K562 (cell line): Measurements from ENCODE around the gene MILR1. TPM values are rescaled to one million over a fixed set of nuclear protein-coding genes. Genes with fewer than 3 reads are reported as not detected.

Source experiments
- ATAC-seq: fragments of 200-7000 bp; cut with Tn5 transposase; 3 replicates; pipeline ENCODE4 v1.9.1; 2020; ENCODE audit warnings: moderate library complexity
- BruUV-seq: library from RNA; stranded (reverse); fragments of 400-500 nt; replicated peaks from 2 replicates; lab custom pipeline; 2021; lab: Mats Ljungman, UMichigan
- CTCF ChIA-PET: fragments of 300-600 bp; formaldehyde crosslinking; extraction: SDS; loops from one replicate; lab custom pipeline; 2021; ENCODE audit warnings: low intra/inter-chr PET ratio; lab: Yijun Ruan, JAX
- POLR2A ChIA-PET: fragments of 300-600, 350-650 bp; sonication (Branson Sonifier 250); formaldehyde crosslinking; extraction: SDS; loops from one replicate; lab custom pipeline; 2021; ENCODE audit warnings: antibody characterized with exemption, inconsistent platforms; lab: Yijun Ruan, JAX
- DNase-seq, 4 experiments: peaks; one replicate each; pipeline versions ENCODE4 v3.0.0 to v3.0.0-alpha.2; 2011 to 2018; ENCODE audit warnings: low spot score in 3 of 4, mixed read lengths in 3 of 4; ENCODE audit errors: extremely low read depth in 1 of 4
- FAIRE-seq: peaks from 2 replicates; lab custom pipeline; 2011; peaks lifted over from hg19 to GRCh38; lab: Jason Lieb, UNC
- H2AFZ ChIP-seq: 2 replicates; pipeline ENCODE4 v1.6.0; 2011; ENCODE audit warnings: low read depth, low read length, control low read depth, inconsistent platforms
- H3K27ac ChIP-seq: fragments of 200-600 bp; 3 replicates; pipeline ENCODE4 v1.8.0; 2011; ENCODE audit warnings: low read depth, mild to moderate bottlenecking, control low read depth, inconsistent platforms, low read length, moderate library complexity, mixed read lengths; ENCODE audit errors: extremely low read depth
- H3K27me3 ChIP-seq, 2 experiments: fragments of 300-600 bp in 1 of 2; 2 replicates in 1 of 2; 3 replicates in 1 of 2; pipeline versions ENCODE4 v1.6.0 to v1.8.0; 2011; ENCODE audit warnings: inconsistent platforms in 2 of 2, low read length in 2 of 2, mild to moderate bottlenecking in 1 of 2, mixed read lengths in 1 of 2, moderate library complexity in 1 of 2; ENCODE audit not compliant: control insufficient read depth in 2 of 2, insufficient read depth in 2 of 2
- H3K36me3 ChIP-seq: fragments of 300-600 bp; 3 replicates; pipeline ENCODE4 v1.8.0; 2011; ENCODE audit warnings: mild to moderate bottlenecking, low read length, inconsistent platforms; ENCODE audit not compliant: control insufficient read depth, insufficient read depth
- H3K4me1 ChIP-seq, 2 experiments: fragments of 200-600 bp in 1 of 2; replicated peaks in 1 of 2; 2 replicates in 1 of 2; 3 replicates in 1 of 2; pipeline versions ENCODE4 v1.5.1 to v1.8.0; 2011; ENCODE audit warnings: inconsistent platforms in 2 of 2, low read length in 2 of 2, mild to moderate bottlenecking in 1 of 2, mixed read lengths in 1 of 2, moderate library complexity in 1 of 2; ENCODE audit not compliant: control insufficient read depth in 2 of 2, insufficient read depth in 2 of 2
- H3K4me2 ChIP-seq: 2 replicates; pipeline ENCODE4 v1.6.1; 2011; ENCODE audit warnings: low read length, control low read depth, inconsistent platforms, mixed read lengths; ENCODE audit not compliant: insufficient read depth
- H3K4me3 ChIP-seq: fragments of 200-600 bp; sonication (generic), shearing (Covaris generic); 2 replicates; pipeline ENCODE4 v1.5.1; 2016; ENCODE audit warnings: control low read depth, inconsistent platforms
- H3K79me2 ChIP-seq: fragments of 200-600 bp; 3 replicates; pipeline ENCODE4 v1.8.0; 2011; ENCODE audit warnings: low read length, inconsistent platforms; ENCODE audit not compliant: control insufficient read depth, insufficient read depth
- H3K9ac ChIP-seq, 2 experiments: 2 replicates each; pipeline versions ENCODE4 v1.6.0 to v1.6.1; 2011; ENCODE audit warnings: low read depth in 2 of 2, low read length in 2 of 2, control low read depth in 1 of 2, inconsistent platforms in 1 of 2, mild to moderate bottlenecking in 1 of 2, mixed read lengths in 1 of 2; ENCODE audit not compliant: insufficient read depth in 1 of 2
- H3K9me1 ChIP-seq: one replicate; pipeline ENCODE4 v1.6.0; 2011; ENCODE audit warnings: inconsistent platforms, mild to moderate bottlenecking, low read length, moderate library complexity; ENCODE audit not compliant: control insufficient read depth, insufficient read depth
- H3K9me3 ChIP-seq: replicated peaks from 2 replicates; pipeline ENCODE4 v1.5.1; 2011; ENCODE audit warnings: low read depth, low read length, inconsistent platforms; ENCODE audit not compliant: control insufficient read depth, insufficient read depth
- H4K20me1 ChIP-seq: replicated peaks from 2 replicates; pipeline ENCODE4 v1.6.1; 2011; ENCODE audit warnings: low read length, inconsistent platforms, mixed read lengths; ENCODE audit not compliant: control insufficient read depth, insufficient read depth
- ATF1 ChIP-seq, 2 experiments: fragments of 450-650 bp in 1 of 2; IDR thresholded peaks; 2 replicates each; pipeline ENCODE4 v1.6.1; 2016; ENCODE audit warnings: missing compliant biosample characterization in 1 of 2, missing genetic modification characterization in 1 of 2
- HNRNPL ChIP-seq: fragments of 200-400 bp; formaldehyde crosslinking; IDR thresholded peaks from 2 replicates; pipeline ENCODE4 v1.6.1; 2017; ENCODE audit warnings: low read depth, mild to moderate bottlenecking, low read length
- NFRKB ChIP-seq: fragments of 450-650 bp; IDR thresholded peaks from 2 replicates; pipeline ENCODE4 v1.6.1; 2016; ENCODE audit warnings: low read depth
- POLR2AphosphoS5 ChIP-seq: IDR thresholded peaks from 2 replicates; pipeline ENCODE4 v1.6.1; 2011; ENCODE audit warnings: mild to moderate bottlenecking, low read depth, low read length, moderate library complexity; ENCODE audit not compliant: control insufficient read depth, insufficient read depth
- RBM22 ChIP-seq: fragments of 200-400 bp; formaldehyde crosslinking; IDR thresholded peaks from 2 replicates; pipeline ENCODE4 v1.6.1; 2018; ENCODE audit warnings: low read length, low read depth; ENCODE audit not compliant: poor library complexity, severe bottlenecking
- SNRNP70 ChIP-seq: fragments of 200-400 bp; formaldehyde crosslinking; optimal IDR thresholded peaks from 2 replicates; pipeline ENCODE3; 2017; ENCODE audit warnings: low read depth, low read length
- ZEB2 ChIP-seq: fragments of 450-650 bp; IDR thresholded peaks from 2 replicates; pipeline ENCODE4 v1.6.1; 2016
- ZNF134 ChIP-seq: fragments of 250-450 bp; sonication (Bioruptor Pico); conservative IDR thresholded peaks from 2 replicates; pipeline ENCODE4 v1.4.0; 2020
- ZNF140 ChIP-seq: fragments of 250-450 bp; sonication (Bioruptor Pico); IDR thresholded peaks from 2 replicates; pipeline ENCODE4 v1.8.0; 2021; ENCODE audit warnings: moderate library complexity, mild to moderate bottlenecking, inconsistent platforms
- WGBS: fragments of 100-300 bp; shearing (Covaris generic); methylation state at CpG from one replicate; pipeline ENCODE4 v1.1.6; 2016; ENCODE audit warnings: low coverage, mixed read lengths; ENCODE audit not compliant: insufficient coverage; ENCODE audit errors: missing lambda C conversion rate; 5-methylcytosine and 5-hydroxymethylcytosine counted together
- in situ Hi-C: fragments of 300-500 bp; cut with MboI; formaldehyde crosslinking; loops from 4 replicates; pipeline ENCODE4 v1.15.0; 2018; ENCODE audit warnings: inconsistent platforms, mixed read lengths
- intact Hi-C: fragments of 100-400 bp; cut with micrococcal nuclease; formaldehyde crosslinking; loops from 2 replicates; pipeline ENCODE4 v1.14.2; 2022
- polyA plus RNA-seq, 8 experiments: library from polyadenylated mRNA; depleted of rRNA in 4 of 8; stranded (reverse) in 5 of 8; unstranded in 3 of 8; fragments of >200 nt; fragmentation: Nextera tagmentation in 2 of 8; fragmentation: Illumina TruSeq in 1 of 8; extraction: Ambion mirVana in 2 of 8; extraction: Trizol in 1 of 8; gene quantifications; 2 replicates each; pipeline versions ENCODE4 v1.2.1 to v1.2.3, GENCODE V29; 2011 to 2014; ENCODE audit warnings: inconsistent platforms in 1 of 8, missing spikeins in 1 of 8
- total RNA-seq, 7 experiments: library from RNA; depleted of rRNA in 6 of 7; stranded (reverse); fragments of >200 nt in 6 of 7; fragmentation: Illumina TruSeq in 2 of 7; extraction: Trizol in 2 of 7; gene quantifications; 2 replicates each; pipeline versions ENCODE4 v1.2.1 to v1.2.3, GENCODE V29; 2011 to 2021; ENCODE audit warnings: low replicate concordance in 1 of 7
- TF ChIP-seq, protein P1 (sequence below): fragments of 450-650 bp; IDR thresholded peaks from 2 replicates; pipeline ENCODE4 v1.6.1; 2016; ENCODE audit warnings: mild to moderate bottlenecking, moderate library complexity

MILR1 gene
- total and polyA plus RNA-seq, 9 of the 15 experiments (the other 6 are each of a cell fraction or from before 2014, with no cell fraction given), result 3.8 to 14.1 (median 7.1) TPM

DNA sequence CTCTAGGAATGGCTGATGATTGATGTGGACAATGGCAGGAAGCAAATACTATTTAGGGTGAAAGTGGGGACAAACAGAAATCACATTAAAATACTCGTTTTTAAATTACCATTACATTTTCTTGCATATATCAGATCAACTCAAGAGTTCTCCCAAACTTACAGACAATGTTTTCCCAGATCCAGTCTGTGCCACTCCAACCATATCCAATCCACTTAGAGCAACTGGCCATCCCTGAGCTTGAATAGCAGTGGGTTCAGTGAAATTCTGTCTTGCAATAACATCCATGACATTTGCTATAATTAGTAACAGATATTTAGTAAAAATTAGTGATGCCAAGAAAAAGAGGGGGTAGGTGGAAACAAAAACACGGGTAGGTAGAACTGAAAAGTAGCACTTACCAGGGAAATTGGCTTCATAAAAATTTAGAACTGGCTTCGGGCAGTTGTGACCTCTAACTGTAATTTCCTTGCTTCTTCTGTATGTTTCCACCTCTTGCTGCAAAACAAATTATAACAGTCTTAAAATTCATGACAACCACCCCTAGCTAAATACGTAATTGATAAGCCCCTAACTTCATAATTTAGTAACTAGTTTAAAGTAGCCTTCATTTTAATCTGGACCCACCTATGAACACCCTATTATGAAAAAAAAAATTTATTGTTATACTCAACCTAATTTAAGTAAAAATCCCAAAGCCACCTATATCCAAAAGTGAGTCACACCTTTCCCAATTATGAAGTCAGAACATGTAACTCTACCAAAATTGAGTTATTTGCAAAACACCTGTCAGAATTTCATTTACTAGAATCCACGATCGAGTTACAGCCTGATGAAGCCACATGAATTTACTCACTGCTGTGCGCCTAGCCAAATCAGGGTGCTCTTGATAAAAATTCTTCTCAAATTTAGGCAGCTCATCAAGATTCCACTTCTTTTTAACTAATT is 55.2 kb downstream of the MILR1 start:
- no peak for FAIRE-seq
- TF ChIP-seq RBM22 (peak; percentile 73), POLR2AphosphoS5 (peak; percentile 37; the same call in 1 of the 2 replicates), NFRKB (no peak), ATF1 (CRISPR knock-in tag; IDR thresholded peaks at IDR 0.05) (no peak), ATF1 (tag; IDR thresholded peaks at IDR 0.05) (no peak), ZNF134 (CRISPR knock-in tag) (no peak), ZNF140 (CRISPR knock-in tag) (no peak), HNRNPL (peak; percentile 16), ZEB2 (no peak), SNRNP70 (no peak)
- TF ChIP-seq, protein P1, sequence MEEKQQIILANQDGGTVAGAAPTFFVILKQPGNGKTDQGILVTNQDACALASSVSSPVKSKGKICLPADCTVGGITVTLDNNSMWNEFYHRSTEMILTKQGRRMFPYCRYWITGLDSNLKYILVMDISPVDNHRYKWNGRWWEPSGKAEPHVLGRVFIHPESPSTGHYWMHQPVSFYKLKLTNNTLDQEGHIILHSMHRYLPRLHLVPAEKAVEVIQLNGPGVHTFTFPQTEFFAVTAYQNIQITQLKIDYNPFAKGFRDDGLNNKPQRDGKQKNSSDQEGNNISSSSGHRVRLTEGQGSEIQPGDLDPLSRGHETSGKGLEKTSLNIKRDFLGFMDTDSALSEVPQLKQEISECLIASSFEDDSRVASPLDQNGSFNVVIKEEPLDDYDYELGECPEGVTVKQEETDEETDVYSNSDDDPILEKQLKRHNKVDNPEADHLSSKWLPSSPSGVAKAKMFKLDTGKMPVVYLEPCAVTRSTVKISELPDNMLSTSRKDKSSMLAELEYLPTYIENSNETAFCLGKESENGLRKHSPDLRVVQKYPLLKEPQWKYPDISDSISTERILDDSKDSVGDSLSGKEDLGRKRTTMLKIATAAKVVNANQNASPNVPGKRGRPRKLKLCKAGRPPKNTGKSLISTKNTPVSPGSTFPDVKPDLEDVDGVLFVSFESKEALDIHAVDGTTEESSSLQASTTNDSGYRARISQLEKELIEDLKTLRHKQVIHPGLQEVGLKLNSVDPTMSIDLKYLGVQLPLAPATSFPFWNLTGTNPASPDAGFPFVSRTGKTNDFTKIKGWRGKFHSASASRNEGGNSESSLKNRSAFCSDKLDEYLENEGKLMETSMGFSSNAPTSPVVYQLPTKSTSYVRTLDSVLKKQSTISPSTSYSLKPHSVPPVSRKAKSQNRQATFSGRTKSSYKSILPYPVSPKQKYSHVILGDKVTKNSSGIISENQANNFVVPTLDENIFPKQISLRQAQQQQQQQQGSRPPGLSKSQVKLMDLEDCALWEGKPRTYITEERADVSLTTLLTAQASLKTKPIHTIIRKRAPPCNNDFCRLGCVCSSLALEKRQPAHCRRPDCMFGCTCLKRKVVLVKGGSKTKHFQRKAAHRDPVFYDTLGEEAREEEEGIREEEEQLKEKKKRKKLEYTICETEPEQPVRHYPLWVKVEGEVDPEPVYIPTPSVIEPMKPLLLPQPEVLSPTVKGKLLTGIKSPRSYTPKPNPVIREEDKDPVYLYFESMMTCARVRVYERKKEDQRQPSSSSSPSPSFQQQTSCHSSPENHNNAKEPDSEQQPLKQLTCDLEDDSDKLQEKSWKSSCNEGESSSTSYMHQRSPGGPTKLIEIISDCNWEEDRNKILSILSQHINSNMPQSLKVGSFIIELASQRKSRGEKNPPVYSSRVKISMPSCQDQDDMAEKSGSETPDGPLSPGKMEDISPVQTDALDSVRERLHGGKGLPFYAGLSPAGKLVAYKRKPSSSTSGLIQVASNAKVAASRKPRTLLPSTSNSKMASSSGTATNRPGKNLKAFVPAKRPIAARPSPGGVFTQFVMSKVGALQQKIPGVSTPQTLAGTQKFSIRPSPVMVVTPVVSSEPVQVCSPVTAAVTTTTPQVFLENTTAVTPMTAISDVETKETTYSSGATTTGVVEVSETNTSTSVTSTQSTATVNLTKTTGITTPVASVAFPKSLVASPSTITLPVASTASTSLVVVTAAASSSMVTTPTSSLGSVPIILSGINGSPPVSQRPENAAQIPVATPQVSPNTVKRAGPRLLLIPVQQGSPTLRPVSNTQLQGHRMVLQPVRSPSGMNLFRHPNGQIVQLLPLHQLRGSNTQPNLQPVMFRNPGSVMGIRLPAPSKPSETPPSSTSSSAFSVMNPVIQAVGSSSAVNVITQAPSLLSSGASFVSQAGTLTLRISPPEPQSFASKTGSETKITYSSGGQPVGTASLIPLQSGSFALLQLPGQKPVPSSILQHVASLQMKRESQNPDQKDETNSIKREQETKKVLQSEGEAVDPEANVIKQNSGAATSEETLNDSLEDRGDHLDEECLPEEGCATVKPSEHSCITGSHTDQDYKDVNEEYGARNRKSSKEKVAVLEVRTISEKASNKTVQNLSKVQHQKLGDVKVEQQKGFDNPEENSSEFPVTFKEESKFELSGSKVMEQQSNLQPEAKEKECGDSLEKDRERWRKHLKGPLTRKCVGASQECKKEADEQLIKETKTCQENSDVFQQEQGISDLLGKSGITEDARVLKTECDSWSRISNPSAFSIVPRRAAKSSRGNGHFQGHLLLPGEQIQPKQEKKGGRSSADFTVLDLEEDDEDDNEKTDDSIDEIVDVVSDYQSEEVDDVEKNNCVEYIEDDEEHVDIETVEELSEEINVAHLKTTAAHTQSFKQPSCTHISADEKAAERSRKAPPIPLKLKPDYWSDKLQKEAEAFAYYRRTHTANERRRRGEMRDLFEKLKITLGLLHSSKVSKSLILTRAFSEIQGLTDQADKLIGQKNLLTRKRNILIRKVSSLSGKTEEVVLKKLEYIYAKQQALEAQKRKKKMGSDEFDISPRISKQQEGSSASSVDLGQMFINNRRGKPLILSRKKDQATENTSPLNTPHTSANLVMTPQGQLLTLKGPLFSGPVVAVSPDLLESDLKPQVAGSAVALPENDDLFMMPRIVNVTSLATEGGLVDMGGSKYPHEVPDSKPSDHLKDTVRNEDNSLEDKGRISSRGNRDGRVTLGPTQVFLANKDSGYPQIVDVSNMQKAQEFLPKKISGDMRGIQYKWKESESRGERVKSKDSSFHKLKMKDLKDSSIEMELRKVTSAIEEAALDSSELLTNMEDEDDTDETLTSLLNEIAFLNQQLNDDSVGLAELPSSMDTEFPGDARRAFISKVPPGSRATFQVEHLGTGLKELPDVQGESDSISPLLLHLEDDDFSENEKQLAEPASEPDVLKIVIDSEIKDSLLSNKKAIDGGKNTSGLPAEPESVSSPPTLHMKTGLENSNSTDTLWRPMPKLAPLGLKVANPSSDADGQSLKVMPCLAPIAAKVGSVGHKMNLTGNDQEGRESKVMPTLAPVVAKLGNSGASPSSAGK, result no peak

More for the DNA sequence above, 55.2 kb downstream of the MILR1 start:
- WGBS, result 56% methylated on average over 7 of the region's 7 CpGs
- H2AFZ ChIP-seq, result no peak overlapping the region
- ATAC-seq (no peak), DNase-seq (no peak)
- BruUV-seq, result no TSS peak
- peaks cover 6 to 13% of the 10 kb centered on the region in 2 experiments; a peak in 3 of 5 replicates for H3K4me1 ChIP-seq
- H3K36me3 ChIP-seq, result peaks cover 75% of the 10 kb centered on the region
- no peaks in the 10 kb centered on the region for H3K27me3 ChIP-seq
- H3K4me2 ChIP-seq, result peak overlapping the region; percentile 98
- CTCF ChIA-PET, result no interaction called here
- H3K27ac ChIP-seq, result peak overlapping the region; percentile 97; the same call in 2 of the 3 replicates
- no peaks in the 10 kb centered on the region for H3K9me3 ChIP-seq
- no peaks in the 10 kb centered on the region for H3K9me1 ChIP-seq
- in situ Hi-C loops (no loop called here), intact Hi-C loops (loop anchor here (10.0 kb wide), 1 partner anchor 231 kb away; no protein-coding TSS in a partner anchor)
- H3K9ac ChIP-seq, result peak overlapping the region in 1 of 2 experiments; percentile 98; a peak in 2 of 4 replicates
- POLR2A ChIA-PET, result interaction anchor here (0.7 to 5.2 kb wide), 16 partner anchors 7 to 214 kb away, joined by 4 to 114 read pairs (median 8); partner anchors contain the start of gene POLG2
- H3K4me3 ChIP-seq, result peak overlapping the region; percentile 77
- peaks cover 30% of the 10 kb centered on the region for H4K20me1 ChIP-seq
- H3K79me2 ChIP-seq, result peaks cover 88% of the 10 kb centered on the region
